Heart right ventricle (tissue), 16 donors: ENCODE data around the gene DDHD1. TPM values are rescaled to one million over a fixed set of nuclear protein-coding genes. Genes with fewer than 3 reads are reported as not detected.

Experiments used
- ATAC-seq, 8 donors: fragments of 200-7000 bp; cut with Tn5 transposase; one replicate each; pipeline ENCODE4 v1.9.1; 2020; ENCODE audit warnings: mild to moderate bottlenecking in 8 of 8, moderate library complexity in 8 of 8, moderate number of reproducible peaks in 1 of 8
- DNase-seq, 2 donors: peaks; one replicate each; pipeline ENCODE4 v3.0.0-alpha.2; 2020
- H3K27ac ChIP-seq, 10 donors: fragments of 200-600 bp; sonication (generic) in 2 of 10; one replicate each; pipeline versions ENCODE4 v1.5.0 to v1.8.0; 2020 to 2022; ENCODE audit warnings: mild to moderate bottlenecking in 3 of 10
- H3K27me3 ChIP-seq, 7 donors: fragments of 200-600 bp; one replicate each; pipeline ENCODE4 v1.8.0; 2021 to 2022; ENCODE audit warnings: mild to moderate bottlenecking in 2 of 7
- H3K36me3 ChIP-seq, 9 donors: fragments of 200-600 bp; sonication (generic) in 1 of 9; one replicate each; pipeline versions ENCODE4 v1.5.0 to v1.8.0; 2020 to 2022; ENCODE audit warnings: mild to moderate bottlenecking in 2 of 9
- H3K4me1 ChIP-seq, 9 donors: fragments of 200-600 bp; sonication (generic) in 1 of 9; one replicate each; pipeline versions ENCODE4 v1.5.0 to v1.8.0; 2020 to 2022; ENCODE audit warnings: mild to moderate bottlenecking in 4 of 9
- H3K4me3 ChIP-seq, 10 donors: fragments of 200-600 bp; sonication (generic) in 2 of 10; one replicate each; pipeline versions ENCODE4 v1.5.0 to v1.8.0; 2020 to 2022; ENCODE audit warnings: mild to moderate bottlenecking in 7 of 10, moderate library complexity in 2 of 10
- H3K9me3 ChIP-seq, 11 donors: fragments of 200-600 bp in 10 of 11; sonication (generic) in 2 of 11; one replicate each; pipeline versions ENCODE4 v1.5.0 to v1.8.0; 2013 to 2022; ENCODE audit warnings: mild to moderate bottlenecking in 2 of 11, control low read depth in 1 of 11, moderate library complexity in 1 of 11
- CTCF ChIP-seq, 9 donors: fragments of 200-600 bp; sonication (generic) in 2 of 9; IDR thresholded peaks; one replicate each; pipeline versions ENCODE4 v1.5.0 to v1.8.0; 2021 to 2022; ENCODE audit warnings: antibody characterized with exemption in 9 of 9, mild to moderate bottlenecking in 5 of 9, moderate library complexity in 1 of 9
- WGBS, 2 donors: extraction: QIAGEN DNeasy Blood & Tissue Kit; methylation state at CpG; one replicate each; pipeline ENCODE4 v1.1.7; 2013; ENCODE audit warnings: inconsistent platforms in 1 of 2; 5-methylcytosine and 5-hydroxymethylcytosine counted together
- intact Hi-C, 10 donors: fragments of 100-400 bp; cut with DNase I; formaldehyde crosslinking; loops; one replicate each; pipeline versions ENCODE4 v1.11.1 to v1.14.2; 2022
- polyA plus RNA-seq, 2 donors: library from polyadenylated mRNA; stranded (reverse); fragments of 200-250 nt; gene quantifications; one replicate each; pipeline ENCODE4 v1.2.3, GENCODE V29; 2013
- total RNA-seq, 10 donors: library from RNA; stranded (reverse); fragmentation: NEBNext Ultra II Directional in 3 of 10; extraction: Animal tissue kit (Norgen Biotek cat#: 25700) in 3 of 10; gene quantifications; one replicate each; pipeline versions ENCODE4 v1.2.1 to v1.2.4, GENCODE V29; 2021 to 2023
- donor health status: Arrhythmogenic right ventricular cardiomyopathy.
- donor health status: ischemic (EF 13 %, LVEDD 7.1; RV severe dilation, severe dysfunction).
- donor health status: healthy with polysubstance abuse.
- donor health status: DM: no; HTN: yes; CAD: no.
- donor health status: DM: no; HTN: no; CAD: no.
- donor health status: ischemic (EF 25% LVEDD 6.9; RV normal size, moderate dysfunction).
- donor health status: ischemic (EF 25% LVEDD 5.7; RV mildly dilated, moderate dysfunction).
- donor health status: healthy.
- donor health status: DM: yes; HTN: yes; CAD: no.
- donor health status: Ischemic cardiomyopathy.
- donor health status: ischemic (EF 35%, LVEDD 5.7; RV mildly dilated, moderate dysfunction).
- donor health status: nonischemic (EF 11% LVEDD 7.7; RV severe dilation, severe dysfunction).
- donor health status: DM: yes; HTN: yes; CAD: no.
- donor health status: PGD.
- donor health status: ischemic (EF 29% LVEDD 5.4; RV normal size, mild dysfunction).
- donor health status: nonischemic (EF 23%, LVEDD 6.1; RV moderate dilation, normal function).

The DDHD1 gene
- total and polyA plus RNA-seq, 12 donors, result 2.1 to 9.6 (median 7.4) TPM

- Histone ChIP-seq H3K4me1 (peaks cover 0 to 53% (median 19%) of the 10 kb centered on the region in 9 donors), H3K9me3 (no peaks in the 10 kb centered on the region), H3K36me3 (no peaks in the 10 kb centered on the region), H3K27me3 (no peaks in the 10 kb centered on the region), H3K4me3 (peak overlapping the region; percentile 61 to 95 (median 80)), H3K27ac (peak overlapping the region in 8 of 10 donors; percentile 87 to 95 (median 90))
- DNase-seq (peak; percentile 26 to 30), ATAC-seq (peak in 6 of 8 donors; percentile 1 to 42 (median 23))
- 5% methylated on average over 25 of the region's 25 CpGs for WGBS, 2 donors
- intact Hi-C loops, result no loop called here
- TF ChIP-seq CTCF (IDR thresholded peaks at IDR 0.05), result peak in 3 of 9 donors; percentile 8 to 15 (median 14)
These were observed 1.5 kb downstream of the DDHD1 start for GRCh38 chr14:53151523-53152183.

GRCh38 chr14:53149668-53150316 lies 3.3 kb downstream of the DDHD1 start:
- 91 to 96% methylated on average over 4 of the region's 4 CpGs for WGBS, 2 donors

GRCh38 chr14:53148671-53149070 lies 4.5 kb downstream of the DDHD1 start:
- Histone ChIP-seq H3K27me3 (no peaks in the 10 kb centered on the region), H3K27ac (no peak overlapping the region), H3K4me1 (peaks cover 0 to 53% (median 19%) of the 10 kb centered on the region in 9 donors), H3K9me3 (peaks cover 0 to 4% (median 0%) of the 10 kb centered on the region in 11 donors), H3K4me3 (no peak overlapping the region), H3K36me3 (no peaks in the 10 kb centered on the region)
- ATAC-seq (no peak), DNase-seq (no peak)
- TF ChIP-seq CTCF (IDR thresholded peaks at IDR 0.05), result no peak
- intact Hi-C loops, result no loop called here

More at GRCh38 chr14:53149668-53150316, 3.3 kb downstream of the DDHD1 start:
- intact Hi-C loops, result no loop called here
- no peaks in the 10 kb centered on the region for H3K9me3 ChIP-seq
- no peak for TF ChIP-seq CTCF (IDR thresholded peaks at IDR 0.05)
- DNase-seq, result no peak
- H3K4me1 ChIP-seq, result peaks cover 0 to 54% (median 19%) of the 10 kb centered on the region in 9 donors
- ATAC-seq, result no peak
- H3K36me3 ChIP-seq, result no peaks in the 10 kb centered on the region
- H3K4me3 ChIP-seq, result no peak overlapping the region
- no peak overlapping the region for H3K27ac ChIP-seq
- H3K27me3 ChIP-seq, result no peaks in the 10 kb centered on the region

- Histone ChIP-seq H3K36me3 (no peaks in the 10 kb centered on the region), H3K4me3 (no peak overlapping the region), H3K9me3 (peaks cover 0 to 11% (median 0%) of the 10 kb centered on the region in 11 donors), H3K27me3 (no peaks in the 10 kb centered on the region), H3K4me1 (peaks cover 0 to 49% (median 15%) of the 10 kb centered on the region in 9 donors), H3K27ac (no peak overlapping the region)
- intact Hi-C loops, result no loop called here
- no peak for TF ChIP-seq CTCF (IDR thresholded peaks at IDR 0.05)
- ATAC-seq, result no peak
- WGBS, 2 donors, result 96 to 97% methylated on average over 2 of the region's 2 CpGs
- DNase-seq, result no peak
These were observed 5.2 kb downstream of the DDHD1 start for GRCh38 chr14:53147893-53148292.
